Measurements from ENCODE around the gene SPTBN1. TPM values are rescaled to one million over a fixed set of nuclear protein-coding genes. Genes with fewer than 3 reads are reported as not detected.

The SPTBN1 gene
- total RNA-seq, 4 donors from 2014 or later: 189 to 423 (median 341) TPM

DNA sequence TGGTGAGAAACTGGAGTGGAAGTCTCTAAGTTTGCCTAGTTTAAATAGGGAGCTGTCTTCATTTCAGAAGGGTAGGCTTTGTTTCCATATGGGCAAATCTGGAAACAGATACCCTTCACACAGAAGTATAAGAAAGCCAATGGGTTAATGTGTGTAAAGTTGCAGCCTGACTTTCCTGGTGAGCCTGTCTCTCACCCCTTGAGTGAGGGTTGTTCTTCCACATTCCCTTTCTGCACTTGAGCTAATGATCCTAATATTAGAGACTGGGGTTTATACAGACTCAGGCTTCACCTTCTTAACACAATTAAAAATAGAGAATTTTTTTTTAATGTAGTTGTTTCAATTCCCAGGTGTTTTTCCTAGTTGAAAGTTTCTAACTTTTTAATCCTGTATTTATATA lies 158.7 kb downstream of the SPTBN1 start:
- Histone ChIP-seq H3K27ac (no peak overlapping the region), H3K9me3 (no peaks in the 10 kb centered on the region), H3K4me3 (no peak overlapping the region), H3K27me3 (no peaks in the 10 kb centered on the region), H3K4me1 (peaks cover 3 to 9% of the 10 kb centered on the region in 2 donors), H3K36me3 (no peaks in the 10 kb centered on the region)
- no peak for TF ChIP-seq POLR2A (IDR thresholded peaks at IDR 0.05)
- TF ChIP-seq, protein P1, sequence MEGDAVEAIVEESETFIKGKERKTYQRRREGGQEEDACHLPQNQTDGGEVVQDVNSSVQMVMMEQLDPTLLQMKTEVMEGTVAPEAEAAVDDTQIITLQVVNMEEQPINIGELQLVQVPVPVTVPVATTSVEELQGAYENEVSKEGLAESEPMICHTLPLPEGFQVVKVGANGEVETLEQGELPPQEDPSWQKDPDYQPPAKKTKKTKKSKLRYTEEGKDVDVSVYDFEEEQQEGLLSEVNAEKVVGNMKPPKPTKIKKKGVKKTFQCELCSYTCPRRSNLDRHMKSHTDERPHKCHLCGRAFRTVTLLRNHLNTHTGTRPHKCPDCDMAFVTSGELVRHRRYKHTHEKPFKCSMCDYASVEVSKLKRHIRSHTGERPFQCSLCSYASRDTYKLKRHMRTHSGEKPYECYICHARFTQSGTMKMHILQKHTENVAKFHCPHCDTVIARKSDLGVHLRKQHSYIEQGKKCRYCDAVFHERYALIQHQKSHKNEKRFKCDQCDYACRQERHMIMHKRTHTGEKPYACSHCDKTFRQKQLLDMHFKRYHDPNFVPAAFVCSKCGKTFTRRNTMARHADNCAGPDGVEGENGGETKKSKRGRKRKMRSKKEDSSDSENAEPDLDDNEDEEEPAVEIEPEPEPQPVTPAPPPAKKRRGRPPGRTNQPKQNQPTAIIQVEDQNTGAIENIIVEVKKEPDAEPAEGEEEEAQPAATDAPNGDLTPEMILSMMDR (IDR thresholded peaks at IDR 0.05): no peak
- no peak for DNase-seq
- intact Hi-C loops (cut with DNase I; ENCODE audit: low total_unique reads): no loop called here

DNA sequence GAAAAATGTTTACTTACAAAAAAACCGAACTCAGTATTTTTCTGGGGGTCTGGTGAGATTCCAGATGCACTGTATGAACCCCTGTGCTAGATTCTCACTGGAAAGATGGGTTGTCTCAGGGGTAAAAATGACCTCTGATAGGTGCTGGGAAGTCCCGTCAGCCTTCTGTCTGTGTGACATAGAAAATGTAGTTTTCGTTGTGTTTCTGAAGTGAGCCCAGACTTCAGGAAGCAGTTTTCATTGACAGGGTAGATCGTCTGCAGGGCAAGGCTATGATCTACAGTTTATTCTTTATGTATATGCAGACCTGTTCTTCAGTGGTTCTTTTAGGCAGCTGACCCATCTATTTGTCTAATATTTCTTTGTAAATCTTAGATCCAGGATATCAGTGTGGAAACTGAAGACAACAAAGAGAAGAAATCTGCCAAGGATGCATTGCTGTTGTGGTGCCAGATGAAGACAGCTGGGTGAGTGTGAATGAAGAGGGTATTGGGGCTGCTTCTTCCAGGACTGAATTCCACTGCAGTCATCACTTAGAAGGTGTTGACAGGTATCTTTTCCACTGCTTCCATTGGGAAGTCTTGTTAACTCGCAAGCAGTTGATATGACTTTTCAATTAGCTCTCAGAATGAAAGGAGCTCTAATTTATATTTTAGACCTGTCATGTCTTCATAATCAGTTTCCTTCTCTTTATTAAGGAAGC lies 159.9 kb downstream of the SPTBN1 start:
- Histone ChIP-seq H3K27ac (no peak overlapping the region), H3K4me3 (no peak overlapping the region), H3K4me1 (peaks cover 0 to 3% of the 10 kb centered on the region in 2 donors), H3K36me3 (no peaks in the 10 kb centered on the region), H3K27me3 (no peaks in the 10 kb centered on the region), H3K9me3 (no peaks in the 10 kb centered on the region)
- TF ChIP-seq, protein P1 (IDR thresholded peaks at IDR 0.05): no peak
- no peak for TF ChIP-seq POLR2A (IDR thresholded peaks at IDR 0.05)
- intact Hi-C loops (cut with DNase I; ENCODE audit: low total_unique reads): no loop called here
- no peak for DNase-seq

DNA sequence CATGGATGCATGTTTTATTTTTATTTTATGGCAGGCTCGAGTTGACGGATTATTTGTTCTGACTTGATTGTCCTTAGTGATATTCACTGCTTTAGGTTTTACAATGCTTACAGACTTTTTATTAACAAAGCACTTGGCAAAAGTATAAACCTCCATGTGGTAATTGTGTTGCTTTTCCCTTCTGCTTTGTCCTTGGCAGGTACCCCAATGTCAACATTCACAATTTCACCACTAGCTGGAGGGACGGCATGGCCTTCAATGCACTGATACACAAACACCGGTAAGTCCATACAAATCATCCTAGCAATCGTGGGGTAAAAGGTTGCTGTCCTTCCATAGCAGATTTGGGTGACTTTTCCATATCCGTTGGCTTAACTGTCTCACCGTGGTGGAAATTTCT lies 161.3 kb downstream of the SPTBN1 start:
- H3K36me3 ChIP-seq: no peaks in the 10 kb centered on the region
- no peak overlapping the region for H3K4me3 ChIP-seq
- TF ChIP-seq, protein P1 (IDR thresholded peaks at IDR 0.05): no peak
- TF ChIP-seq POLR2A (IDR thresholded peaks at IDR 0.05): no peak
- H3K9me3 ChIP-seq: no peaks in the 10 kb centered on the region
- H3K27ac ChIP-seq: peak overlapping the region in 1 of 2 donors; percentile 75
- intact Hi-C loops (cut with DNase I; ENCODE audit: low total_unique reads): no loop called here
- no peak for DNase-seq
- H3K27me3 ChIP-seq: no peaks in the 10 kb centered on the region
- peaks cover 0 to 3% of the 10 kb centered on the region in 2 donors for H3K4me1 ChIP-seq

DNA sequence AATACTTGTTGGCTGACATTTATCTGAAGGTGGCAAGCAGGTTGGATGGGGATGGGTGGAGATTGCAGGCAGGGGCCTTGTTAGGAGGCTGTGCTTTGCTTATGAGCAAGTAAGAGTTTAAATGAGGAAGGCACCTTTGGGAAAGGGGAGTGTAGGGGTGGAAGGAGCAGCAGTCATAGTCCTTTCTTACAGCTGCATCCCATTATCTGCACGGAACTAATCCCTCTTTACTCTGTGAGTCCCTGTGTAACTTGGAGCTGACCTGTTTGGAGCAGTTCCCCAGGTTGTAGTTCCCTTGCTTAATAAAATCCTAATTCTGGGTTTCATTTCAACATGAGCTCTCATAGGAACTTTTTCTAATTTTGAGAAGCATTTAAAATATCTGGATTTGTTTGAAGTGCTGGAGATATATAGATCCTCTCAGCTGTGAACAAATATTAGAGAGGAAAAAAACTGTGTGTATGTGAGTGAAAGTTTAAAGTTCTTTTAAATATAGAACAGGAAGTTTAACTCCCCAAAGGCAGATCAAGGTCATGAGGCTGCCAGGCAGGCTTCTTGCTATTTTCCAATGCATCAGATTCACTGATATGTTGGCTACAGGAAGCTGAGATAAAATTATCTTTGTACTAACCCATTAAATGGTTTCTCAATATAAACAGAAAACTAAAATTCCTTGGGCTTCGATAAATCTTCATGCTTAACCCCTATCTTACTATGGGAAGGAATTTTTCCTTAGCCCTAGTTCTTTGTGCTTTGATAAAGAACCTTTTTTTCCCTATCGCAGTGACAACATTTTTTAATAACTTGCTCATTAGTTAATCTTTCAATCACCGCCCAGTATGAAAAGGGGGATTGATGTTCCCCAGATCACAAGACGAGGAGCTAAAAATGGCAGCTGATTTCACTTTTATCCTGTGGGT lies 162.8 kb downstream of the SPTBN1 start:
- Histone ChIP-seq H3K36me3 (no peaks in the 10 kb centered on the region), H3K4me3 (no peak overlapping the region), H3K27ac (peak overlapping the region; percentile 40 to 75), H3K4me1 (peaks cover 0 to 3% of the 10 kb centered on the region in 2 donors), H3K27me3 (no peaks in the 10 kb centered on the region), H3K9me3 (no peaks in the 10 kb centered on the region)
- DNase-seq: no peak
- intact Hi-C loops (cut with DNase I; ENCODE audit: low total_unique reads): no loop called here
- TF ChIP-seq POLR2A (IDR thresholded peaks at IDR 0.05): no peak
- TF ChIP-seq, protein P1 (IDR thresholded peaks at IDR 0.05): no peak

Measured in uterus (tissue), 4 donors.